ENCODE data around the gene MPP3. TPM values are rescaled to one million over a fixed set of nuclear protein-coding genes. Genes with fewer than 3 reads are reported as not detected.

Gene MPP3
- total RNA-seq, 1 experiment from 2014 or later = 11.3 TPM

- ChIA-PET CTCF (interaction anchor here (0.7 to 4.7 kb wide), 12 partner anchors 11 to 121 kb away, joined by 3 to 78 read pairs (median 4); partner anchors contain the start of genes CD300LG and DUSP3), POLR2A (no interaction called here)
- Mint-ChIP-seq H3K27me3 (ENCODE audit: low read depth) (no peaks in the 10 kb centered on the region), H3K4me3 (no peak overlapping the region), H3K36me3 (no peaks in the 10 kb centered on the region; the same call in 1 of the 2 replicates), H3K27ac (0 out of 2 replicates have a peak overlapping the region, but pooled peaks have one; percentile 1), H3K4me1 (peaks cover 24% of the 10 kb centered on the region), H3K9me3 (no peaks in the 10 kb centered on the region)
- ATAC-seq (no peak), DNase-seq (ENCODE audit: low spot score) (no peak)
- no peak for TF ChIP-seq ZNF423 (CRISPR knock-in tag; IDR thresholded peaks at IDR 0.05)
- no peak for TF ChIP-seq TEAD1 (CRISPR knock-in tag; IDR thresholded peaks at IDR 0.05)
- TF ChIP-seq TEAD4 (CRISPR knock-in tag; IDR thresholded peaks at IDR 0.05) = no peak
- TF ChIP-seq ZSCAN18 (CRISPR knock-in tag; IDR thresholded peaks at IDR 0.05) = no peak
- TF ChIP-seq STAT6 (CRISPR knock-in tag; conservative IDR thresholded peaks at IDR 0.05; ENCODE audit: low read depth) = no peak
- no peak for TF ChIP-seq ZNF121 (CRISPR knock-in tag; IDR thresholded peaks at IDR 0.05)
- no peak for TF ChIP-seq RORB (CRISPR knock-in tag; IDR thresholded peaks at IDR 0.05)
- TF ChIP-seq ZNF317 (CRISPR knock-in tag; IDR thresholded peaks at IDR 0.05; ENCODE audit: borderline replicate concordance, low read depth) = no peak
- no peak for TF ChIP-seq JUN (CRISPR knock-in tag; IDR thresholded peaks at IDR 0.05)
Observed at GRCh38 chr17:43814714-43815113, 18.2 kb downstream of the MPP3 start.

DNA sequence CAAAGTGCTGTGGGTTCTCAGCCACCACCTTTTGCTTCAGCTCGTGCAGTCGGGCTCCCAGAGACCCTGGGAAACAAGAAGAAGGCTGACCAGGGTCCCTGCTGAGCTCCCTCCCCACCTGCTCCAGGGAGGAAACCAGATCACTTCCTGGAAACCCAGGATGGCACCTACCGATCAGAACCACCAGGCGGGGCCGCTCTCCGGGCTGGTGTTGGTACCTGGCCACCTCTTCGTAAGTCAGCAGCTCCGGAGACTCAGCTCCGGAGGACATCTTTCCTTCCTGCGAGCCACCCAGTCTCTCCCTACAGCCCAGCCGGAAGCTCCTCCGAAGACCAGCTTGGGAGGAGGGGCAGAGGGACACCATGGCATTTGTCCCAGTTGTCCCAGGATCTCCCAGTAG lies 18.9 kb downstream of the MPP3 start:
- ChIA-PET POLR2A (no interaction called here), CTCF (interaction anchor here (0.6 to 4.7 kb wide), 18 partner anchors 10 to 166 kb away, joined by 3 to 78 read pairs (median 4); partner anchors contain the start of genes CD300LG and DUSP3)
- Mint-ChIP-seq H3K4me1 (peaks cover 24% of the 10 kb centered on the region), H3K4me3 (no peak overlapping the region), H3K27me3 (ENCODE audit: low read depth) (no peaks in the 10 kb centered on the region), H3K27ac (peak overlapping the region; percentile 1), H3K9me3 (no peaks in the 10 kb centered on the region), H3K36me3 (peaks cover 5% of the 10 kb centered on the region)
- DNase-seq (ENCODE audit: low spot score) (peak; percentile 53), ATAC-seq (peak; percentile 90)
- TF ChIP-seq FOXJ3 (CRISPR knock-in tag; IDR thresholded peaks at IDR 0.05; ENCODE audit: borderline replicate concordance) (no peak), SOX15 (CRISPR knock-in tag; IDR thresholded peaks at IDR 0.05) (no peak), SMAD3 (CRISPR knock-in tag; IDR thresholded peaks at IDR 0.05; ENCODE audit: borderline replicate concordance) (no peak), CBFB (CRISPR knock-in tag; IDR thresholded peaks at IDR 0.05; ENCODE audit: low read depth) (no peak), TP53 (CRISPR knock-in tag; IDR thresholded peaks at IDR 0.05) (no peak)
- TF ChIP-seq, protein P1, sequence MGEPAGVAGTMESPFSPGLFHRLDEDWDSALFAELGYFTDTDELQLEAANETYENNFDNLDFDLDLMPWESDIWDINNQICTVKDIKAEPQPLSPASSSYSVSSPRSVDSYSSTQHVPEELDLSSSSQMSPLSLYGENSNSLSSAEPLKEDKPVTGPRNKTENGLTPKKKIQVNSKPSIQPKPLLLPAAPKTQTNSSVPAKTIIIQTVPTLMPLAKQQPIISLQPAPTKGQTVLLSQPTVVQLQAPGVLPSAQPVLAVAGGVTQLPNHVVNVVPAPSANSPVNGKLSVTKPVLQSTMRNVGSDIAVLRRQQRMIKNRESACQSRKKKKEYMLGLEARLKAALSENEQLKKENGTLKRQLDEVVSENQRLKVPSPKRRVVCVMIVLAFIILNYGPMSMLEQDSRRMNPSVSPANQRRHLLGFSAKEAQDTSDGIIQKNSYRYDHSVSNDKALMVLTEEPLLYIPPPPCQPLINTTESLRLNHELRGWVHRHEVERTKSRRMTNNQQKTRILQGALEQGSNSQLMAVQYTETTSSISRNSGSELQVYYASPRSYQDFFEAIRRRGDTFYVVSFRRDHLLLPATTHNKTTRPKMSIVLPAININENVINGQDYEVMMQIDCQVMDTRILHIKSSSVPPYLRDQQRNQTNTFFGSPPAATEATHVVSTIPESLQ (CRISPR knock-in tag; IDR thresholded peaks at IDR 0.05) = no peak
- TF ChIP-seq, protein P2, sequence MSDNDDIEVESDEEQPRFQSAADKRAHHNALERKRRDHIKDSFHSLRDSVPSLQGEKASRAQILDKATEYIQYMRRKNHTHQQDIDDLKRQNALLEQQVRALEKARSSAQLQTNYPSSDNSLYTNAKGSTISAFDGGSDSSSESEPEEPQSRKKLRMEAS (CRISPR knock-in tag; IDR thresholded peaks at IDR 0.05) = no peak
- TF ChIP-seq, protein P3, sequence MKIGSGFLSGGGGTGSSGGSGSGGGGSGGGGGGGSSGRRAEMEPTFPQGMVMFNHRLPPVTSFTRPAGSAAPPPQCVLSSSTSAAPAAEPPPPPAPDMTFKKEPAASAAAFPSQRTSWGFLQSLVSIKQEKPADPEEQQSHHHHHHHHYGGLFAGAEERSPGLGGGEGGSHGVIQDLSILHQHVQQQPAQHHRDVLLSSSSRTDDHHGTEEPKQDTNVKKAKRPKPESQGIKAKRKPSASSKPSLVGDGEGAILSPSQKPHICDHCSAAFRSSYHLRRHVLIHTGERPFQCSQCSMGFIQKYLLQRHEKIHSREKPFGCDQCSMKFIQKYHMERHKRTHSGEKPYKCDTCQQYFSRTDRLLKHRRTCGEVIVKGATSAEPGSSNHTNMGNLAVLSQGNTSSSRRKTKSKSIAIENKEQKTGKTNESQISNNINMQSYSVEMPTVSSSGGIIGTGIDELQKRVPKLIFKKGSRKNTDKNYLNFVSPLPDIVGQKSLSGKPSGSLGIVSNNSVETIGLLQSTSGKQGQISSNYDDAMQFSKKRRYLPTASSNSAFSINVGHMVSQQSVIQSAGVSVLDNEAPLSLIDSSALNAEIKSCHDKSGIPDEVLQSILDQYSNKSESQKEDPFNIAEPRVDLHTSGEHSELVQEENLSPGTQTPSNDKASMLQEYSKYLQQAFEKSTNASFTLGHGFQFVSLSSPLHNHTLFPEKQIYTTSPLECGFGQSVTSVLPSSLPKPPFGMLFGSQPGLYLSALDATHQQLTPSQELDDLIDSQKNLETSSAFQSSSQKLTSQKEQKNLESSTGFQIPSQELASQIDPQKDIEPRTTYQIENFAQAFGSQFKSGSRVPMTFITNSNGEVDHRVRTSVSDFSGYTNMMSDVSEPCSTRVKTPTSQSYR (CRISPR knock-in tag; IDR thresholded peaks at IDR 0.05) = no peak
- TF ChIP-seq, protein P4, sequence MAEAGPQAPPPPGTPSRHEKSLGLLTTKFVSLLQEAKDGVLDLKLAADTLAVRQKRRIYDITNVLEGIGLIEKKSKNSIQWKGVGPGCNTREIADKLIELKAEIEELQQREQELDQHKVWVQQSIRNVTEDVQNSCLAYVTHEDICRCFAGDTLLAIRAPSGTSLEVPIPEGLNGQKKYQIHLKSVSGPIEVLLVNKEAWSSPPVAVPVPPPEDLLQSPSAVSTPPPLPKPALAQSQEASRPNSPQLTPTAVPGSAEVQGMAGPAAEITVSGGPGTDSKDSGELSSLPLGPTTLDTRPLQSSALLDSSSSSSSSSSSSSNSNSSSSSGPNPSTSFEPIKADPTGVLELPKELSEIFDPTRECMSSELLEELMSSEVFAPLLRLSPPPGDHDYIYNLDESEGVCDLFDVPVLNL (CRISPR knock-in tag; IDR thresholded peaks at IDR 0.05; ENCODE audit: borderline replicate concordance, low read depth) = no peak
- TF ChIP-seq, protein P5, sequence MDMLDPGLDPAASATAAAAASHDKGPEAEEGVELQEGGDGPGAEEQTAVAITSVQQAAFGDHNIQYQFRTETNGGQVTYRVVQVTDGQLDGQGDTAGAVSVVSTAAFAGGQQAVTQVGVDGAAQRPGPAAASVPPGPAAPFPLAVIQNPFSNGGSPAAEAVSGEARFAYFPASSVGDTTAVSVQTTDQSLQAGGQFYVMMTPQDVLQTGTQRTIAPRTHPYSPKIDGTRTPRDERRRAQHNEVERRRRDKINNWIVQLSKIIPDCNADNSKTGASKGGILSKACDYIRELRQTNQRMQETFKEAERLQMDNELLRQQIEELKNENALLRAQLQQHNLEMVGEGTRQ (CRISPR knock-in tag; IDR thresholded peaks at IDR 0.05) = no peak
